Calu3 (cell line): ENCODE data around the gene KRT75. TPM values are rescaled to one million over a fixed set of nuclear protein-coding genes. Genes with fewer than 3 reads are reported as not detected.

Experiments used
- BruUV-seq: library from RNA; stranded (reverse); fragments of 400-500 nt; replicated peaks from 2 replicates; lab custom pipeline; 2021; lab: Mats Ljungman, UMichigan
- CTCF ChIA-PET: fragments of 300-600 bp; sonication (Branson Sonifier 250); formaldehyde crosslinking; loops from one replicate; lab custom pipeline; 2022; ENCODE audit warnings: antibody characterized with exemption; lab: Charles Lee
- DNase-seq: peaks from one replicate; pipeline ENCODE4 v3.0.0; 2022
- H3K27ac Mint-ChIP-seq: one replicate; pipeline ENCODE4 v1.8.0; 2022; ENCODE audit warnings: mixed read lengths; ENCODE audit not compliant: unreplicated experiment
- H3K27me3 Mint-ChIP-seq: one replicate; pipeline ENCODE4 v1.8.0; 2022; ENCODE audit warnings: mixed read lengths; ENCODE audit not compliant: unreplicated experiment
- H3K36me3 Mint-ChIP-seq: one replicate; pipeline ENCODE4 v1.8.0; 2022; ENCODE audit warnings: mild to moderate bottlenecking, moderate library complexity, mixed read lengths; ENCODE audit not compliant: insufficient read depth, unreplicated experiment
- H3K4me1 Mint-ChIP-seq: one replicate; pipeline ENCODE4 v1.8.0; 2022; ENCODE audit warnings: mild to moderate bottlenecking, low read depth, mixed read lengths; ENCODE audit not compliant: unreplicated experiment
- H3K4me3 Mint-ChIP-seq: one replicate; pipeline ENCODE4 v1.8.0; 2022; ENCODE audit warnings: mild to moderate bottlenecking, low read depth, moderate library complexity, mixed read lengths; ENCODE audit not compliant: unreplicated experiment
- H3K9me3 Mint-ChIP-seq: one replicate; pipeline ENCODE4 v1.8.0; 2022; ENCODE audit warnings: low read depth, mixed read lengths; ENCODE audit not compliant: unreplicated experiment
- CTCF ChIP-seq: fragments of 200-600 bp; IDR thresholded peaks from one replicate; pipeline ENCODE4 v1.8.0; 2022; ENCODE audit warnings: antibody characterized with exemption; ENCODE audit not compliant: unreplicated experiment
- intact Hi-C: fragments of 100-400 bp; cut with micrococcal nuclease; formaldehyde crosslinking; loops from one replicate; pipeline ENCODE4 v1.10.0; 2022; ENCODE audit not compliant: unreplicated experiment
- total RNA-seq: library from RNA; stranded (reverse); gene quantifications from 2 replicates; pipeline ENCODE4 v1.2.3, GENCODE V29; 2022

KRT75 gene
- total RNA-seq, 1 experiment from 2014 or later = not detected

GRCh38 chr12:52444647-52445595 lies 10.8 kb upstream of the KRT75 start:
- CTCF ChIA-PET = interaction anchor here (0.7 kb wide), 1 partner anchor 430 kb away, joined by 3 read pairs; no protein-coding TSS in a partner anchor
- Mint-ChIP-seq H3K27ac (no peak overlapping the region), H3K9me3 (peaks cover 3% of the 10 kb centered on the region), H3K4me3 (no peak overlapping the region), H3K27me3 (no peaks in the 10 kb centered on the region), H3K36me3 (no peaks in the 10 kb centered on the region), H3K4me1 (peaks cover 18% of the 10 kb centered on the region)
- no peak for DNase-seq
- no TSS peak for BruUV-seq
- TF ChIP-seq CTCF = no peak
- intact Hi-C loops = loop anchor here (5.0 kb wide), 1 partner anchor 62 kb away; no protein-coding TSS in a partner anchor

- H3K36me3 Mint-ChIP-seq = no peaks in the 10 kb centered on the region
- H3K4me3 Mint-ChIP-seq = no peak overlapping the region
- no peak for TF ChIP-seq CTCF
- H3K27me3 Mint-ChIP-seq = no peaks in the 10 kb centered on the region
- BruUV-seq = no TSS peak
- H3K4me1 Mint-ChIP-seq = peaks cover 18% of the 10 kb centered on the region
- intact Hi-C loops = loop anchor here (5.0 kb wide), 1 partner anchor 63 kb away; no protein-coding TSS in a partner anchor
- CTCF ChIA-PET = no interaction called here
- H3K9me3 Mint-ChIP-seq = peaks cover 3% of the 10 kb centered on the region
- no peak for DNase-seq
- H3K27ac Mint-ChIP-seq = no peak overlapping the region
Measured at GRCh38 chr12:52443966-52444365, 9.8 kb upstream of the KRT75 start.

GRCh38 chr12:52442600-52443061 lies 8.5 kb upstream of the KRT75 start:
- H3K4me3 Mint-ChIP-seq = no peak overlapping the region

More at GRCh38 chr12:52442600-52443061, 8.5 kb upstream of the KRT75 start:
- intact Hi-C loops = loop anchor here (5.0 kb wide), 1 partner anchor 65 kb away; no protein-coding TSS in a partner anchor
- no peaks in the 10 kb centered on the region for H3K27me3 Mint-ChIP-seq
- H3K36me3 Mint-ChIP-seq = no peaks in the 10 kb centered on the region
- H3K4me1 Mint-ChIP-seq = peaks cover 18% of the 10 kb centered on the region
- H3K9me3 Mint-ChIP-seq = no peaks in the 10 kb centered on the region
- DNase-seq = peak; percentile 21
- peak overlapping the region; percentile 14 for H3K27ac Mint-ChIP-seq
- no TSS peak for BruUV-seq
- CTCF ChIA-PET = interaction anchor here (0.8 kb wide), 1 partner anchor 47 kb away, joined by 3 read pairs; no protein-coding TSS in a partner anchor
- TF ChIP-seq CTCF = no peak
